Fibroblast of gingiva (primary cell): Measurements from ENCODE around the gene CDT1.

Experiments
- DNase-seq: peaks from one replicate; pipeline ENCODE4 v3.0.0-alpha.2; 2011; ENCODE audit warnings: low read depth

Gene CDT1

GRCh38 chr16:88804552-88805339, 1.2 kb downstream of the CDT1 start:
- DNase-seq: no peak

GRCh38 chr16:88805340-88805715, 1.7 kb downstream of the CDT1 start:
- DNase-seq: no peak

- no peak for DNase-seq
Observed at GRCh38 chr16:88805887-88806393, 2.4 kb downstream of the CDT1 start.

GRCh38 chr16:88806491-88807111, 3.0 kb downstream of the CDT1 start:
- DNase-seq: no peak

- no peak for DNase-seq
Observed at GRCh38 chr16:88807142-88807625, 3.6 kb downstream of the CDT1 start.

GRCh38 chr16:88807626-88808453, 4.3 kb downstream of the CDT1 start:
- DNase-seq: no peak

- no peak for DNase-seq
Observed at GRCh38 chr16:88809068-88809675, 5.6 kb downstream of the CDT1 start.

- DNase-seq: no peak
Observed at GRCh38 chr16:88809676-88810165, 6.1 kb downstream of the CDT1 start.

- DNase-seq: no peak
Observed at GRCh38 chr16:88810166-88810911, 6.8 kb downstream of the CDT1 start.

- peak; percentile 84 for DNase-seq
Observed at GRCh38 chr16:88810912-88811768, 7.6 kb downstream of the CDT1 start.

- peak; percentile 93 for DNase-seq
Observed at GRCh38 chr16:88811769-88812512, 8.4 kb downstream of the CDT1 start, which contains the start of gene APRT. APRT (minus strand) TSS chr16:88811928; CDS start chr16:88811899, 29 bp downstream.

GRCh38 chr16:88812513-88813268, 9.1 kb downstream of the CDT1 start:
- peak; percentile 70 for DNase-seq

GRCh38 chr16:88813269-88814143, 9.9 kb downstream of the CDT1 start:
- no peak for DNase-seq

GRCh38 chr16:88814144-88814502, 10.5 kb downstream of the CDT1 start:
- no peak for DNase-seq

- no peak for DNase-seq
Observed at GRCh38 chr16:88815227-88815626, 11.6 kb downstream of the CDT1 start.

GRCh38 chr16:88815901-88816589, 12.5 kb downstream of the CDT1 start:
- DNase-seq: no peak
